GDM1 (cell line): Measurements from ENCODE around the gene BACE1-AS.
"Not testable (repeated sequence)": the region's sequence is repeated elsewhere in the genome, so short reads cannot be mapped to it uniquely, and the experiment has no call there.

Source experiments
- DNase-seq: peaks from one replicate; lab custom pipeline; 2025; lab: John Stamatoyannopoulos, UW

BACE1-AS gene

DNA sequence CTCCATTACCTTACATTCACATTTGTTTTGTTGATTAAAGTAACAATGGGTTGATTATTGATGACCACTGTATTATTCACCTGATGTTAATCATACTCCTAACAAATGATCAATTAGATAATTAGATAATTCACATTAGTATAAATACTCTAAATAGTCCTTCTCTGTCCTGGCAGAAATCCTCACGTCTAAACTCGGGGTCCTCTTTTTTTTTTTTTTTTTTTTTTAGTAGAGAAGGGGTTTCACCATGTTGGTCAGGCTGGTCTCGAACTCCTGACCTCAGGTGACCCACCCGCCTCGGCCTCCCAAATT, 36.1 kb downstream of the BACE1-AS start:
- not testable (repeated sequence) for DNase-seq

- peak; percentile 87 for DNase-seq
Measured at GRCh38 chr11:117327567-117328374, 36.6 kb downstream of the BACE1-AS start, which contains the start of gene CEP164. Gene CEP164, plus strand, starts transcription at chr11:117327854. Its CDS starts 10,733 bp downstream, at chr11:117338587.

GRCh38 chr11:117328375-117329010, 37.3 kb downstream of the BACE1-AS start:
- no peak for DNase-seq

DNA sequence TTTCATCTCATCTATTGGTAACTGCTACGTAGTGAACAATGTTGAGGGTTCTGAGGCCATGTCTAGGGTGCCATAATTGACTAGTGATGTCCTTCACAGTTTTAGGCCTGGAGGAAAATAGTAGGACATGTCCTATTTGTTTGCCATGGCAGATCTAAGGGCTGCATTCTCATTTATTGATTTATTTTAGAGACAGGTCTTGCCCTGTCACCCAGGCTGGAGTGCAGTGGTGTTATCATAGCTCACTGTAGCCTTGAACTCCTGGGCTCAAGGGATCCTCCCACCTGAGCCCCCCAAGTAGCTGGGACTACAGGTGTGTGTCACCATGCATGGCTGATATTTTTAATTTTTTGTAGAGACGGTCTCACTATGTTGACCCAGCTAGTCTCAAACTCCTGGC, 41.7 kb downstream of the BACE1-AS start:
- no peak for DNase-seq

- DNase-seq = no peak
Measured at GRCh38 chr11:117333917-117334316, 42.8 kb downstream of the BACE1-AS start.

- DNase-seq = no peak
Measured at GRCh38 chr11:117334896-117335295, 43.8 kb downstream of the BACE1-AS start.

- DNase-seq = no peak
Measured at GRCh38 chr11:117335399-117335798, 44.3 kb downstream of the BACE1-AS start.

- DNase-seq = no peak
Measured at GRCh38 chr11:117337076-117337475, 45.9 kb downstream of the BACE1-AS start.
